SK-N-SH treated with all-trans-retinoic acid at 6 μM for 48 hours (cell line): ENCODE data around the gene ST6GALNAC5.

Experiments
- ATAC-seq: fragments of 200-7000 bp; cut with Tn5 transposase; 3 replicates; pipeline ENCODE4 v1.9.1; 2020; ENCODE audit warnings: mild to moderate bottlenecking, moderate library complexity
- ARNTL ChIP-seq: fragments of 450-650 bp; formaldehyde crosslinking; IDR thresholded peaks from 2 replicates; pipeline ENCODE4 v1.5.0; 2020; ENCODE audit warnings: low read depth, mild to moderate bottlenecking, moderate library complexity, borderline replicate concordance
- BACH2 ChIP-seq: fragments of 250-450 bp; sonication (Bioruptor Pico); IDR thresholded peaks from 2 replicates; pipeline ENCODE4 v1.9.0; 2021; ENCODE audit warnings: mild to moderate bottlenecking, borderline replicate concordance
- CSDC2 ChIP-seq: fragments of 250-450 bp; sonication (Bioruptor Pico); IDR thresholded peaks from 2 replicates; pipeline ENCODE4 v1.5.0; 2020; ENCODE audit warnings: mild to moderate bottlenecking, moderate library complexity
- ESRRG ChIP-seq: fragments of 250-450 bp; sonication (Bioruptor Pico); IDR thresholded peaks from 2 replicates; pipeline ENCODE4 v1.6.1; 2021; ENCODE audit warnings: mild to moderate bottlenecking
- GLIS3 ChIP-seq: fragments of 250-450 bp; sonication (Bioruptor Pico); IDR thresholded peaks from 2 replicates; pipeline ENCODE4 v1.5.0; 2020; ENCODE audit warnings: mild to moderate bottlenecking, moderate library complexity
- ISL1 ChIP-seq: fragments of 250-450 bp; sonication (Bioruptor Pico); IDR thresholded peaks from 2 replicates; pipeline ENCODE4 v2.1.2; 2022; ENCODE audit warnings: mild to moderate bottlenecking, moderate library complexity
- PATZ1 ChIP-seq: fragments of 250-450 bp; sonication (Bioruptor Pico); IDR thresholded peaks from 2 replicates; pipeline ENCODE4 v1.8.0; 2020; ENCODE audit warnings: mild to moderate bottlenecking, moderate library complexity, borderline replicate concordance
- PPARA ChIP-seq: fragments of 250-450 bp; sonication (Bioruptor Pico); IDR thresholded peaks from 2 replicates; pipeline ENCODE4 v1.5.0; 2020; ENCODE audit warnings: mild to moderate bottlenecking, borderline replicate concordance
- RARB ChIP-seq: fragments of 250-450 bp; sonication (Bioruptor Pico); IDR thresholded peaks from 2 replicates; pipeline ENCODE4 v1.8.0; 2021; ENCODE audit warnings: mild to moderate bottlenecking, moderate library complexity
- TCF4 ChIP-seq: fragments of 250-450 bp; sonication (Bioruptor Pico); IDR thresholded peaks from 2 replicates; pipeline ENCODE4 v1.8.0; 2021; ENCODE audit warnings: mild to moderate bottlenecking, moderate library complexity, borderline replicate concordance
- TOX ChIP-seq: fragments of 250-450 bp; sonication (Bioruptor Pico); IDR thresholded peaks from 2 replicates; pipeline ENCODE4 v1.8.0; 2021; ENCODE audit warnings: mild to moderate bottlenecking, moderate library complexity, borderline replicate concordance
- TSHZ2 ChIP-seq: fragments of 250-450 bp; sonication (Bioruptor Pico); IDR thresholded peaks from 2 replicates; pipeline ENCODE4 v1.5.0; 2020; ENCODE audit warnings: mild to moderate bottlenecking, moderate library complexity
- ZC3H10 ChIP-seq: fragments of 250-450 bp; sonication (Bioruptor Pico); IDR thresholded peaks from 2 replicates; pipeline ENCODE4 v1.5.1; 2021; ENCODE audit warnings: mild to moderate bottlenecking, moderate library complexity
- ZFP3 ChIP-seq: fragments of 250-450 bp; sonication (Bioruptor Pico); IDR thresholded peaks from 2 replicates; pipeline ENCODE4 v1.5.0; 2020; ENCODE audit warnings: mild to moderate bottlenecking, moderate library complexity
- ZFP30 ChIP-seq: fragments of 450-650 bp; formaldehyde crosslinking; IDR thresholded peaks from 2 replicates; pipeline ENCODE4 v1.5.0; 2022; ENCODE audit warnings: mild to moderate bottlenecking, moderate library complexity
- ZNF565 ChIP-seq: fragments of 450-650 bp; formaldehyde crosslinking; conservative IDR thresholded peaks from 2 replicates; pipeline ENCODE4 v1.5.0; 2020; ENCODE audit warnings: low read depth, mild to moderate bottlenecking, moderate library complexity
- ZNF70 ChIP-seq: fragments of 450-650 bp; formaldehyde crosslinking; IDR thresholded peaks from 2 replicates; pipeline ENCODE4 v1.5.0; 2020; ENCODE audit warnings: mild to moderate bottlenecking, moderate library complexity
- ZNF8 ChIP-seq: fragments of 450-650 bp; formaldehyde crosslinking; IDR thresholded peaks from 2 replicates; pipeline ENCODE4 v1.5.0; 2020; ENCODE audit warnings: mild to moderate bottlenecking, moderate library complexity
- TF ChIP-seq, protein P1 (sequence below): fragments of 250-450 bp; sonication (Bioruptor Pico); IDR thresholded peaks from 2 replicates; pipeline ENCODE4 v1.5.1; 2021; ENCODE audit warnings: mild to moderate bottlenecking, moderate library complexity
- TF ChIP-seq, protein P2 (sequence below): fragments of 250-450 bp; sonication (Bioruptor Pico); IDR thresholded peaks from 2 replicates; pipeline ENCODE4 v1.8.0; 2021; ENCODE audit warnings: low read depth, mild to moderate bottlenecking, moderate library complexity, borderline replicate concordance
- TF ChIP-seq, protein P3 (sequence below): fragments of 250-450 bp; sonication (Bioruptor Pico); IDR thresholded peaks from 2 replicates; pipeline ENCODE4 v1.5.1; 2020; ENCODE audit warnings: low read depth, mild to moderate bottlenecking, moderate library complexity

Gene ST6GALNAC5

DNA sequence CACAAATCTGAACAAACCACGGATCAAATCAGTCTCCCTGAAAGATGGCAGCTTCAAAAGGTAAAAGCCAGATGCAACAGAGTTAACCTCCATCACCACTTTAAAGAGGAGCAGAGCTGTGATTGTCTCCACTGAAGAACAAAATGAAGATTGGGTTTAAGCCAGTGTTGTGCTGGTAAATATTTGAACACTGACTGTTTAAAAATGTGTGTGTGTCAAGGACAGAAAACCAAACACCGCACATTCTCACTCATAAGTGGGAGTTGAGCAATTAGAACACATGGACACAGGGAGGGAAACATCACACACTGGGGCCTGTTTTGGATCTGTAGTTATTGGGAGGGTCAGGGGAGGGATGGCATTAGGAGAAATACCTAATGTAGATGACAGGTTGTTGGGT lies 83.9 kb downstream of the ST6GALNAC5 start:
- TF ChIP-seq PATZ1 (CRISPR knock-in tag) (no peak), ZFP3 (CRISPR knock-in tag) (no peak), ARNTL (no peak), TOX (no peak), ZNF8 (CRISPR knock-in tag) (no peak), ZC3H10 (CRISPR knock-in tag) (no peak), ZNF565 (CRISPR knock-in tag) (no peak)
- ATAC-seq: no peak

GRCh38 chr1:76955652-76956051 lies 88.4 kb downstream of the ST6GALNAC5 start:
- ATAC-seq: no peak
- TF ChIP-seq RARB (CRISPR knock-in tag) (no peak), PATZ1 (CRISPR knock-in tag) (no peak), ZFP3 (CRISPR knock-in tag) (no peak), BACH2 (CRISPR knock-in tag) (no peak), ZNF70 (CRISPR knock-in tag) (no peak), ESRRG (CRISPR knock-in tag) (no peak), ZFP30 (CRISPR knock-in tag) (no peak), GLIS3 (no peak), TOX (no peak), ARNTL (no peak), CSDC2 (CRISPR knock-in tag) (no peak), ISL1 (CRISPR knock-in tag) (no peak), PPARA (CRISPR knock-in tag) (no peak)
- TF ChIP-seq, protein P1, sequence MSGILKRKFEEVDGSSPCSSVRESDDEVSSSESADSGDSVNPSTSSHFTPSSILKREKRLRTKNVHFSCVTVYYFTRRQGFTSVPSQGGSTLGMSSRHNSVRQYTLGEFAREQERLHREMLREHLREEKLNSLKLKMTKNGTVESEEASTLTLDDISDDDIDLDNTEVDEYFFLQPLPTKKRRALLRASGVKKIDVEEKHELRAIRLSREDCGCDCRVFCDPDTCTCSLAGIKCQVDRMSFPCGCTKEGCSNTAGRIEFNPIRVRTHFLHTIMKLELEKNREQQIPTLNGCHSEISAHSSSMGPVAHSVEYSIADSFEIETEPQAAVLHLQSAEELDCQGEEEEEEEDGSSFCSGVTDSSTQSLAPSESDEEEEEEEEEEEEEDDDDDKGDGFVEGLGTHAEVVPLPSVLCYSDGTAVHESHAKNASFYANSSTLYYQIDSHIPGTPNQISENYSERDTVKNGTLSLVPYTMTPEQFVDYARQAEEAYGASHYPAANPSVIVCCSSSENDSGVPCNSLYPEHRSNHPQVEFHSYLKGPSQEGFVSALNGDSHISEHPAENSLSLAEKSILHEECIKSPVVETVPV (CRISPR knock-in tag): no peak
- TF ChIP-seq, protein P2, sequence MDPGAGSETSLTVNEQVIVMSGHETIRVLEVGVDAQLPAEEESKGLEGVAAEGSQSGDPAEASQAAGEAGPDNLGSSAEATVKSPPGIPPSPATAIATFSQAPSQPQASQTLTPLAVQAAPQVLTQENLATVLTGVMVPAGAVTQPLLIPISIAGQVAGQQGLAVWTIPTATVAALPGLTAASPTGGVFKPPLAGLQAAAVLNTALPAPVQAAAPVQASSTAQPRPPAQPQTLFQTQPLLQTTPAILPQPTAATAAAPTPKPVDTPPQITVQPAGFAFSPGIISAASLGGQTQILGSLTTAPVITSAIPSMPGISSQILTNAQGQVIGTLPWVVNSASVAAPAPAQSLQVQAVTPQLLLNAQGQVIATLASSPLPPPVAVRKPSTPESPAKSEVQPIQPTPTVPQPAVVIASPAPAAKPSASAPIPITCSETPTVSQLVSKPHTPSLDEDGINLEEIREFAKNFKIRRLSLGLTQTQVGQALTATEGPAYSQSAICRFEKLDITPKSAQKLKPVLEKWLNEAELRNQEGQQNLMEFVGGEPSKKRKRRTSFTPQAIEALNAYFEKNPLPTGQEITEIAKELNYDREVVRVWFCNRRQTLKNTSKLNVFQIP (CRISPR knock-in tag): no peak
- TF ChIP-seq, protein P3, sequence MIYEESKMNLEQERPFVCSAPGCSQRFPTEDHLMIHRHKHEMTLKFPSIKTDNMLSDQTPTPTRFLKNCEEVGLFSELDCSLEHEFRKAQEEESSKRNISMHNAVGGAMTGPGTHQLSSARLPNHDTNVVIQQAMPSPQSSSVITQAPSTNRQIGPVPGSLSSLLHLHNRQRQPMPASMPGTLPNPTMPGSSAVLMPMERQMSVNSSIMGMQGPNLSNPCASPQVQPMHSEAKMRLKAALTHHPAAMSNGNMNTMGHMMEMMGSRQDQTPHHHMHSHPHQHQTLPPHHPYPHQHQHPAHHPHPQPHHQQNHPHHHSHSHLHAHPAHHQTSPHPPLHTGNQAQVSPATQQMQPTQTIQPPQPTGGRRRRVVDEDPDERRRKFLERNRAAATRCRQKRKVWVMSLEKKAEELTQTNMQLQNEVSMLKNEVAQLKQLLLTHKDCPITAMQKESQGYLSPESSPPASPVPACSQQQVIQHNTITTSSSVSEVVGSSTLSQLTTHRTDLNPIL (CRISPR knock-in tag): no peak
- TF ChIP-seq, all 23 proteins: peak for 0

DNA sequence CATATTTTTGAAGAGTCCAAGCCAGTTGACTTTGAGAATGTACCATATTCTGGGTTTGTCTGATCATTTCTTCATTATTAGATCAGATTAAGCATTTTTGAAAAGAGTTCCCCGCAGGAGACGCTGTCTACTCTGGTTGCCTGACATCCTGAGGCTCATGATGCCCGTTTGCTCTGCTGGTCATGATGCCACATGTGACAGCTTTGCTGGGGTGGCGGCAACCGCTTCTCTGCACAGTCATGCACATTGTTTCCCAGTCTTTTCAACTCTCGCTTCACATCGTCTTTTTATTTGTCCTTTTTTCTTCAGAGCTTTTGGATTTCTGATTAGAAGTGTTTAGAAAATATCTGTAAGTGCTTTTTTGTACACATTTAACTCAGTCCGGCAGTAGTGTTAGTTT lies 90.7 kb downstream of the ST6GALNAC5 start:
- no peak for ATAC-seq
- no peak for TF ChIP-seq RARB (CRISPR knock-in tag)
- TF ChIP-seq, protein P1 (CRISPR knock-in tag): no peak
- TF ChIP-seq ZNF565 (CRISPR knock-in tag): no peak
- no peak for TF ChIP-seq BACH2 (CRISPR knock-in tag)
- no peak for TF ChIP-seq ZC3H10 (CRISPR knock-in tag)
- TF ChIP-seq, protein P2 (CRISPR knock-in tag): no peak
- TF ChIP-seq TCF4 (CRISPR knock-in tag): no peak
- no peak for TF ChIP-seq ISL1 (CRISPR knock-in tag)
- no peak for TF ChIP-seq ZNF8 (CRISPR knock-in tag)
- TF ChIP-seq ESRRG (CRISPR knock-in tag): no peak
- TF ChIP-seq CSDC2 (CRISPR knock-in tag): no peak
- TF ChIP-seq TSHZ2 (CRISPR knock-in tag): no peak
- no peak for TF ChIP-seq ZNF70 (CRISPR knock-in tag)
- TF ChIP-seq ZFP30 (CRISPR knock-in tag): no peak
- TF ChIP-seq PPARA (CRISPR knock-in tag): no peak
